IMR-90 (cell line): ENCODE measurements around the gene MANSC1. TPM values are rescaled to one million over a fixed set of nuclear protein-coding genes. Genes with fewer than 3 reads are reported as not detected.

ENCODE experiments used
- ATAC-seq: fragments of 200-7000 bp; cut with Tn5 transposase; 2 replicates; pipeline ENCODE4 v1.9.1; 2020; ENCODE audit warnings: low read depth, mild to moderate bottlenecking, moderate library complexity
- BruUV-seq: library from RNA; stranded (reverse); fragments of 400-500 nt; replicated peaks from 2 replicates; lab custom pipeline; 2021; lab: Mats Ljungman, UMichigan
- CTCF ChIA-PET: fragments of 300-600 bp; formaldehyde crosslinking; extraction: SDS; loops from one replicate; lab custom pipeline; 2021; ENCODE audit warnings: antibody characterized with exemption; lab: Yijun Ruan, JAX
- POLR2A ChIA-PET: fragments of 300-600 bp; sonication (Branson Sonifier 250); formaldehyde crosslinking; loops from one replicate; lab custom pipeline; 2022; ENCODE audit warnings: antibody characterized with exemption; ENCODE audit not compliant: unreplicated experiment; lab: Charles Lee
- DNase-seq: peaks from one replicate; pipeline ENCODE4 v3.0.0; 2013
- H2AFZ ChIP-seq: replicated peaks from 2 replicates; pipeline ENCODE3; 2013; ENCODE audit warnings: low read length, mild to moderate bottlenecking; ENCODE audit not compliant: poor library complexity
- H2AK5ac ChIP-seq: 2 replicates; pipeline ENCODE4 v1.6.1; 2013; ENCODE audit warnings: low read depth, low read length, inconsistent platforms
- H2AK9ac ChIP-seq: replicated peaks from 2 replicates; pipeline ENCODE3; 2013; ENCODE audit warnings: mild to moderate bottlenecking, low read depth, low read length, moderate library complexity; ENCODE audit not compliant: poor library complexity
- H2BK120ac ChIP-seq: 2 replicates; pipeline ENCODE4 v1.6.1; 2013; ENCODE audit warnings: low read depth, low read length, inconsistent platforms
- H2BK15ac ChIP-seq: 3 replicates; pipeline ENCODE4 v1.6.1; 2013; ENCODE audit warnings: low read depth, low read length, inconsistent platforms
- H2BK20ac ChIP-seq: 2 replicates; pipeline ENCODE4 v1.6.1; 2013; ENCODE audit warnings: low read depth, mild to moderate bottlenecking, inconsistent platforms, low read length, moderate library complexity
- H2BK5ac ChIP-seq: 2 replicates; pipeline ENCODE4 v1.6.1; 2013; ENCODE audit warnings: mild to moderate bottlenecking, low read depth, low read length, inconsistent platforms; ENCODE audit not compliant: poor library complexity, severe bottlenecking
- H3K14ac ChIP-seq: replicated peaks from 2 replicates; pipeline ENCODE4 v1.6.1; 2013; ENCODE audit warnings: low read depth, low read length, inconsistent platforms
- H3K18ac ChIP-seq: 2 replicates; pipeline ENCODE4 v1.6.1; 2013; ENCODE audit warnings: low read depth, low read length, control low read depth
- H3K23ac ChIP-seq: 2 replicates; pipeline ENCODE4 v1.6.1; 2013; ENCODE audit warnings: low read depth, low read length, inconsistent platforms
- H3K27ac ChIP-seq: 2 replicates; pipeline ENCODE4 v1.5.1; 2013; ENCODE audit warnings: mild to moderate bottlenecking, control low read depth, low read length; ENCODE audit not compliant: insufficient read depth
- H3K27me3 ChIP-seq: 2 replicates; pipeline ENCODE4 v1.6.1; 2013; ENCODE audit warnings: low read length; ENCODE audit not compliant: control insufficient read depth, insufficient read depth
- H3K36me3 ChIP-seq: 2 replicates; pipeline ENCODE4 v1.6.1; 2013; ENCODE audit warnings: low read length, mixed read lengths; ENCODE audit not compliant: control insufficient read depth, insufficient read depth
- H3K4ac ChIP-seq: 2 replicates; pipeline ENCODE4 v1.6.1; 2013; ENCODE audit warnings: low read depth, low read length, inconsistent platforms
- H3K4me1 ChIP-seq: 2 replicates; pipeline ENCODE4 v1.6.1; 2013; ENCODE audit warnings: low read length, mixed read lengths; ENCODE audit not compliant: control insufficient read depth, insufficient read depth
- H3K4me2 ChIP-seq: 2 replicates; pipeline ENCODE4 v1.6.1; 2013; ENCODE audit warnings: low read depth, mild to moderate bottlenecking, control low read depth, low read length, moderate library complexity
- H3K4me3 ChIP-seq: 2 replicates; pipeline ENCODE4 v1.5.1; 2013; ENCODE audit warnings: low read depth, mild to moderate bottlenecking, control low read depth, low read length, moderate library complexity; ENCODE audit not compliant: insufficient read depth
- H3K56ac ChIP-seq: 2 replicates; pipeline ENCODE4 v1.6.1; 2013; ENCODE audit warnings: low read length, inconsistent platforms; ENCODE audit not compliant: insufficient read depth; ENCODE audit errors: extremely low read depth
- H3K79me1 ChIP-seq, 2 experiments: 2 replicates each; pipeline ENCODE4 v1.6.1; 2013; ENCODE audit warnings: low read length in 2 of 2, inconsistent platforms in 1 of 2, low read depth in 1 of 2
- H3K9ac ChIP-seq: 2 replicates; pipeline ENCODE4 v1.6.1; 2013; ENCODE audit warnings: low read depth, low read length, control low read depth
- H3K9me1 ChIP-seq: 2 replicates; pipeline ENCODE4 v1.6.1; 2013; ENCODE audit warnings: low read length, inconsistent platforms; ENCODE audit not compliant: insufficient read depth
- H3K9me3 ChIP-seq: 2 replicates; pipeline ENCODE4 v1.6.1; 2013; ENCODE audit warnings: low read length; ENCODE audit not compliant: control insufficient read depth, insufficient read depth
- H4K20me1 ChIP-seq: 2 replicates; pipeline ENCODE4 v1.6.1; 2013; ENCODE audit warnings: low read length, inconsistent platforms; ENCODE audit not compliant: insufficient read depth
- H4K5ac ChIP-seq: 2 replicates; pipeline ENCODE4 v1.6.1; 2013; ENCODE audit warnings: mild to moderate bottlenecking, low read depth, low read length, control low read depth
- H4K8ac ChIP-seq, 2 experiments: 2 replicates each; pipeline ENCODE4 v1.6.1; 2013; ENCODE audit warnings: low read depth in 2 of 2, low read length in 2 of 2, control low read depth in 1 of 2, inconsistent platforms in 1 of 2
- H4K91ac ChIP-seq: 2 replicates; pipeline ENCODE4 v1.6.1; 2013; ENCODE audit warnings: low read depth, low read length, inconsistent platforms; ENCODE audit not compliant: insufficient read depth
- ELK1 ChIP-seq: fragments of 150-350 bp; IDR thresholded peaks from 2 replicates; pipeline ENCODE4 v1.6.1; 2016; ENCODE audit warnings: low read depth, mild to moderate bottlenecking, low read length, moderate library complexity, borderline replicate concordance
- WGBS, 2 experiments: methylation state at CpG; one replicate each; pipeline versions ENCODE4 v1.1.5 to v1.1.7; 2013; ENCODE audit warnings: missing lambda C conversion rate in 2 of 2; ENCODE audit not compliant: insufficient read length in 1 of 2; ENCODE audit errors: extremely low coverage in 2 of 2; 5-methylcytosine and 5-hydroxymethylcytosine counted together
- dilution Hi-C: fragments of 300-500 bp; cut with HindIII; formaldehyde crosslinking; loops from one replicate; pipeline ENCODE4 v1.14.3; 2018; ENCODE audit warnings: low sequenced_read_pairs; ENCODE audit not compliant: unreplicated experiment
- in situ Hi-C: fragments of 300-500 bp; cut with MboI; formaldehyde crosslinking; loops from 3 replicates; pipeline ENCODE4 v1.14.3; 2019; ENCODE audit warnings: low sequenced_read_pairs, inconsistent platforms, mixed read lengths
- intact Hi-C: fragments of 100-400 bp; cut with micrococcal nuclease; formaldehyde crosslinking; loops from 2 replicates; pipeline ENCODE4 v1.10.0; 2022
- polyA plus RNA-seq, 3 experiments: library from polyadenylated mRNA; depleted of rRNA; stranded (reverse); fragments of >200 nt; gene quantifications; 2 replicates each; pipeline ENCODE4 v1.2.3, GENCODE V29; 2012; ENCODE audit warnings: low replicate concordance in 1 of 3
- total RNA-seq: library from RNA; depleted of rRNA; stranded (reverse); fragments of >200 nt; gene quantifications from 2 replicates; pipeline ENCODE4 v1.2.3, GENCODE V29; 2012

Gene MANSC1
- total and polyA plus RNA-seq, 2 of the 4 experiments (the other 2 are of a cell fraction) = 1.1 to 2.2 TPM

GRCh38 chr12:12384571-12385340 lies 34.7 kb upstream of the MANSC1 start:
- Histone ChIP-seq H3K27me3 (no peaks in the 10 kb centered on the region), H4K5ac (no peak overlapping the region), H4K91ac (no peak overlapping the region), H3K9me1 (no peaks in the 10 kb centered on the region), H4K8ac (no peak overlapping the region), H3K23ac (no peak overlapping the region), H3K9me3 (no peaks in the 10 kb centered on the region), H3K4me2 (no peak overlapping the region), H3K27ac (no peak overlapping the region), H3K4me3 (no peak overlapping the region), H2AFZ (no peak overlapping the region), H3K79me1 (no peaks in the 10 kb centered on the region), H3K4ac (no peak overlapping the region), H3K56ac (no peak overlapping the region), H2BK20ac (no peak overlapping the region), H2AK5ac (no peak overlapping the region), H3K9ac (no peak overlapping the region), H3K18ac (no peak overlapping the region), H2BK15ac (no peak overlapping the region), H3K14ac (no peak overlapping the region), H4K20me1 (no peaks in the 10 kb centered on the region), H2AK9ac (no peak overlapping the region), H2BK5ac (no peak overlapping the region), H2BK120ac (no peak overlapping the region), H3K36me3 (no peaks in the 10 kb centered on the region), H3K4me1 (peaks cover 2% of the 10 kb centered on the region; the same call in 1 of the 2 replicates)
- intact Hi-C loops (no loop called here), in situ Hi-C loops (no loop called here), dilution Hi-C loops (no loop called here)
- no peak; the same call in 1 of the 2 replicates for ATAC-seq
- TF ChIP-seq ELK1 = no peak
- DNase-seq = no peak
- CTCF ChIA-PET = interaction anchor here (0.6 kb wide), 1 partner anchor 209 kb away, joined by 3 read pairs; no protein-coding TSS in a partner anchor
- no TSS peak for BruUV-seq
- POLR2A ChIA-PET = no interaction called here
- 33% methylated on average over 1 of the region's 7 CpGs; no CpG with 5 or more reads in 1 of the 2 experiments for WGBS, 2 experiments
